Progenitor cell of endocrine pancreas (in vitro differentiated cells): ENCODE results near the gene HS3ST4. TPM values are rescaled to one million over a fixed set of nuclear protein-coding genes. Genes with fewer than 3 reads are reported as not detected.
"Not testable (repeated sequence)": the region's sequence is repeated elsewhere in the genome, so short reads cannot be mapped to it uniquely, and the experiment has no call there.

Experiments
- DNase-seq: peaks from one replicate; pipeline ENCODE4 v3.0.0; 2021; ENCODE audit warnings: low spot score; ENCODE audit not compliant: unreplicated experiment
- H3K27ac Mint-ChIP-seq: 2 replicates; pipeline ENCODE4 v1.8.0; 2021; ENCODE audit warnings: mild to moderate bottlenecking, moderate library complexity, mixed read lengths
- H3K27me3 Mint-ChIP-seq: 2 replicates; pipeline ENCODE4 v1.8.0; 2021; ENCODE audit warnings: mixed read lengths
- H3K36me3 Mint-ChIP-seq: 2 replicates; pipeline ENCODE4 v1.8.0; 2022; ENCODE audit warnings: mixed read lengths; ENCODE audit not compliant: insufficient read depth
- H3K4me1 Mint-ChIP-seq: 2 replicates; pipeline ENCODE4 v1.8.0; 2021; ENCODE audit warnings: low read depth, mixed read lengths
- H3K4me3 Mint-ChIP-seq: 2 replicates; pipeline ENCODE4 v1.8.0; 2021; ENCODE audit warnings: low read depth, mild to moderate bottlenecking, moderate library complexity, mixed read lengths
- H3K9me3 Mint-ChIP-seq: 2 replicates; pipeline ENCODE4 v1.8.0; 2021; ENCODE audit warnings: low read depth, mixed read lengths
- CTCF ChIP-seq: fragments of 200-600 bp; sonication (generic); IDR thresholded peaks from one replicate; pipeline ENCODE4 v1.5.0; 2021; ENCODE audit warnings: antibody characterized with exemption, mild to moderate bottlenecking; ENCODE audit not compliant: unreplicated experiment
- total RNA-seq: library from RNA; stranded (reverse); gene quantifications from 2 replicates; pipeline ENCODE4 v1.2.1, GENCODE V29; 2021

HS3ST4 gene
- total RNA-seq, 1 donor from 2014 or later, result 0.67 TPM

GRCh38 chr16:25750488-25751216 lies 58.9 kb downstream of the HS3ST4 start:
- Mint-ChIP-seq H3K9me3 (no peaks in the 10 kb centered on the region), H3K27ac (no peak overlapping the region), H3K4me3 (no peak overlapping the region), H3K36me3 (no peaks in the 10 kb centered on the region), H3K4me1 (no peaks in the 10 kb centered on the region), H3K27me3 (peaks cover 3% of the 10 kb centered on the region)
- no peak for TF ChIP-seq CTCF
- no peak for DNase-seq

GRCh38 chr16:25751230-25751835 lies 59.6 kb downstream of the HS3ST4 start:
- H3K9me3 Mint-ChIP-seq, result no peaks in the 10 kb centered on the region
- H3K27ac Mint-ChIP-seq, result no peak overlapping the region
- DNase-seq, result no peak
- H3K36me3 Mint-ChIP-seq, result no peaks in the 10 kb centered on the region
- no peaks in the 10 kb centered on the region for H3K4me1 Mint-ChIP-seq
- no peak overlapping the region for H3K4me3 Mint-ChIP-seq
- TF ChIP-seq CTCF, result no peak
- no peaks in the 10 kb centered on the region for H3K27me3 Mint-ChIP-seq

GRCh38 chr16:25764466-25764865 lies 72.7 kb downstream of the HS3ST4 start:
- Mint-ChIP-seq H3K36me3 (no peaks in the 10 kb centered on the region), H3K27me3 (peaks cover 5% of the 10 kb centered on the region)
- TF ChIP-seq CTCF, result no peak

GRCh38 chr16:25771216-25771615 lies 79.5 kb downstream of the HS3ST4 start:
- H3K36me3 Mint-ChIP-seq, result no peaks in the 10 kb centered on the region
- no peak overlapping the region for H3K4me3 Mint-ChIP-seq
- no peak overlapping the region for H3K27ac Mint-ChIP-seq
- no peak for DNase-seq
- no peak for TF ChIP-seq CTCF
- no peaks in the 10 kb centered on the region for H3K9me3 Mint-ChIP-seq
- peaks cover 16% of the 10 kb centered on the region for H3K27me3 Mint-ChIP-seq
- no peaks in the 10 kb centered on the region for H3K4me1 Mint-ChIP-seq

More at GRCh38 chr16:25764466-25764865, 72.7 kb downstream of the HS3ST4 start:
- H3K4me3 Mint-ChIP-seq, result no peak overlapping the region
- no peaks in the 10 kb centered on the region for H3K4me1 Mint-ChIP-seq
- no peak overlapping the region for H3K27ac Mint-ChIP-seq
- DNase-seq, result no peak
- H3K9me3 Mint-ChIP-seq, result no peaks in the 10 kb centered on the region

- Mint-ChIP-seq H3K36me3 (no peaks in the 10 kb centered on the region), H3K4me1 (no peaks in the 10 kb centered on the region), H3K27ac (no peak overlapping the region), H3K27me3 (peaks cover 16% of the 10 kb centered on the region), H3K9me3 (no peaks in the 10 kb centered on the region), H3K4me3 (no peak overlapping the region)
- no peak for DNase-seq
- no peak for TF ChIP-seq CTCF
Measured at GRCh38 chr16:25771812-25772568, 80.2 kb downstream of the HS3ST4 start.

- not testable (repeated sequence) for DNase-seq, H3K36me3 Mint-ChIP-seq, H3K27ac Mint-ChIP-seq, H3K27me3 Mint-ChIP-seq, H3K4me1 Mint-ChIP-seq, H3K9me3 Mint-ChIP-seq, H3K4me3 Mint-ChIP-seq
Measured at GRCh38 chr16:25776214-25776613, 84.5 kb downstream of the HS3ST4 start.
